HG03064 (cell line): ENCODE measurements around the gene KIF7.
"Not testable (repeated sequence)": the region's sequence is repeated elsewhere in the genome, so short reads cannot be mapped to it uniquely, and the experiment has no call there.

Experiments
- ATAC-seq: cut with Tn5 transposase; IDR thresholded peaks from one replicate; pipeline ENCODE4 v1.9.1; 2021; ENCODE audit warnings: low read depth; ENCODE audit not compliant: unreplicated experiment

The KIF7 gene, protein sequence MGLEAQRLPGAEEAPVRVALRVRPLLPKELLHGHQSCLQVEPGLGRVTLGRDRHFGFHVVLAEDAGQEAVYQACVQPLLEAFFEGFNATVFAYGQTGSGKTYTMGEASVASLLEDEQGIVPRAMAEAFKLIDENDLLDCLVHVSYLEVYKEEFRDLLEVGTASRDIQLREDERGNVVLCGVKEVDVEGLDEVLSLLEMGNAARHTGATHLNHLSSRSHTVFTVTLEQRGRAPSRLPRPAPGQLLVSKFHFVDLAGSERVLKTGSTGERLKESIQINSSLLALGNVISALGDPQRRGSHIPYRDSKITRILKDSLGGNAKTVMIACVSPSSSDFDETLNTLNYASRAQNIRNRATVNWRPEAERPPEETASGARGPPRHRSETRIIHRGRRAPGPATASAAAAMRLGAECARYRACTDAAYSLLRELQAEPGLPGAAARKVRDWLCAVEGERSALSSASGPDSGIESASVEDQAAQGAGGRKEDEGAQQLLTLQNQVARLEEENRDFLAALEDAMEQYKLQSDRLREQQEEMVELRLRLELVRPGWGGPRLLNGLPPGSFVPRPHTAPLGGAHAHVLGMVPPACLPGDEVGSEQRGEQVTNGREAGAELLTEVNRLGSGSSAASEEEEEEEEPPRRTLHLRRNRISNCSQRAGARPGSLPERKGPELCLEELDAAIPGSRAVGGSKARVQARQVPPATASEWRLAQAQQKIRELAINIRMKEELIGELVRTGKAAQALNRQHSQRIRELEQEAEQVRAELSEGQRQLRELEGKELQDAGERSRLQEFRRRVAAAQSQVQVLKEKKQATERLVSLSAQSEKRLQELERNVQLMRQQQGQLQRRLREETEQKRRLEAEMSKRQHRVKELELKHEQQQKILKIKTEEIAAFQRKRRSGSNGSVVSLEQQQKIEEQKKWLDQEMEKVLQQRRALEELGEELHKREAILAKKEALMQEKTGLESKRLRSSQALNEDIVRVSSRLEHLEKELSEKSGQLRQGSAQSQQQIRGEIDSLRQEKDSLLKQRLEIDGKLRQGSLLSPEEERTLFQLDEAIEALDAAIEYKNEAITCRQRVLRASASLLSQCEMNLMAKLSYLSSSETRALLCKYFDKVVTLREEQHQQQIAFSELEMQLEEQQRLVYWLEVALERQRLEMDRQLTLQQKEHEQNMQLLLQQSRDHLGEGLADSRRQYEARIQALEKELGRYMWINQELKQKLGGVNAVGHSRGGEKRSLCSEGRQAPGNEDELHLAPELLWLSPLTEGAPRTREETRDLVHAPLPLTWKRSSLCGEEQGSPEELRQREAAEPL (N-terminal part only)

DNA sequence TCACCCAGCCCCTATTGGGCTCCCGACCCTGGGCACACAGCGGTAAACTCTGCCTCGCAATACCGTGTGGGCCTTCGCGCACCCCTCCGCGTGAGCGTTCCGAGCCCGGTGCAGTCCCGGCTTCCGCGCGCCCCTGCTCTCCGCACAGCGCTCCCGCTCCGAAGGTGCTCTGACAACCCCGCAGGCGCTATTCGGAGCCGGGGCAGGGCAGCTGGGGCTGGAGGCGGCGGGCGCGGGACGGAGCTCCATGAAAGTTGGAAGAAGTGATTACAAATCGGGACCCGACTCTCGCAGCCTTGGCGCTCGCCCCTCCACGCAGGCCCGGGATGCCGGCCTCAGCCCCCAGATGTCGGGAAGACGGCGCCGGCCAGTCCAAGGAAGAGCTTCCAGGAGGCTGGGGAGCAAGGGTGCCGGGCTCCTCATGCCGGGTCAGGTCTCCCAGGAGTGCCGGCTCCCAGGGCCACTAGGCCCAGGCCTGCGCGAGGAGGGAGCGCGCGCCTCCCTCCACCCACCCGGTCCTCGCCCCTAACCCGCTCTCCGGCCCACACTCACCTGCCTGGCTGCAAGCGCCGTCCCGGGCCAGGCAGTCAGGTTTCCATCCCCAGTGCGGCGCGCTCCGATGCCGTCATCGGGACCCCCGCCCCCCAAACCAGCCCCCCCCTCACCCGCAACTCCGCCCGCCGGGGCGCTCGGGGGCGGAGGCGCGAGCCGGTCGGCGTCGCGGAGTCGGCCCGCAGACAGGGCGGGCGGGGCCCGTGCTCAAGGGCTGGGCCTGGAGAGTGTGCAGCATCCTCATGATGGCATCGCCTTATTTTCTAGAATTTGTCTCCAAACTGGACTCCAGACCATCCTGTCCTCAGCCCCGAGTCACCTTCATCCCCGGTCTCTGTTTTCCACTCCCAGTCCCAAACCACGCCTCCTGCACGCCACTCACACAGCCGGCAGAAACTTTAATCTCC lies at the start of gene KIF7:
TSS of gene KIF7 (minus strand) at position 621 of the 959 bp plus-strand sequence. CDS start 2,537 bp downstream, outside the sequence.
- no peak for ATAC-seq

DNA sequence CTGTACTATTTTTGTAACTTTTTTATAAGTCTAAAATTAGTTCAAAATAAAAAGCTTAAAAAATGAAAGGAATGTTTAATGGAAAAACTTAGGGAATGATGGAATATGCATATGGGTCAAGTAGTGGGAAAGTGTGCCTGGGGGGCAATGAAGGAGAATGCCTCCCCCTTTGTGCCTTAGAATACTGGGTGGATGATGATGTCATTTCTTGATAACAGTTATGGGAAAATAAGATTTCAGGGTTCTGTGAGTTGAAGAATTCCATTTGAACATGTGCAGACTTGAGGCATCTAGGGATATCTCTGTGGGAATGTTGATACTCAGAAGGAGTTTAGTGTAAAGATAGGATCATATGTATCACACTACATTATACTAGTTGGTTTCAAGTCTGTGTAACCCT lies 49.1 kb upstream of the KIF7 start:
- no peak for ATAC-seq

DNA sequence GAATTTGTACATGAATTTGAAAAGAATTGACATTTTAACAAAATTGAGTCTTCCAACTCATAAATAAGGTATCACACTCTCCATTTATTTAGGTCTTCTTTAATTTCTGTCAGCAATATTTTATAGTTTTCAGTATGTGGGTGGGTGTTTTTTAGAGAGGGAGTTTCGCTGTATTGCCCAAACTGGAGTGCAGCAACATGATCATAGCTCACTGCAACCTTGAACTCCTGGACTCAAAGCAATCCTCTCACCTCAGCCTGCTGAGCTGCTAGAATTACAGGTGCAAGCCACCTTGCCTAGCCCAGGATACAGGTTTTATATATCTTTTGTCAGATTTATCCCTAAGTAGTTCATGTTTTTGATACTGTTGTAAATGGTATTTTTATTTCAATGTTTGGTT lies 39.9 kb upstream of the KIF7 start:
- no peak for ATAC-seq

DNA sequence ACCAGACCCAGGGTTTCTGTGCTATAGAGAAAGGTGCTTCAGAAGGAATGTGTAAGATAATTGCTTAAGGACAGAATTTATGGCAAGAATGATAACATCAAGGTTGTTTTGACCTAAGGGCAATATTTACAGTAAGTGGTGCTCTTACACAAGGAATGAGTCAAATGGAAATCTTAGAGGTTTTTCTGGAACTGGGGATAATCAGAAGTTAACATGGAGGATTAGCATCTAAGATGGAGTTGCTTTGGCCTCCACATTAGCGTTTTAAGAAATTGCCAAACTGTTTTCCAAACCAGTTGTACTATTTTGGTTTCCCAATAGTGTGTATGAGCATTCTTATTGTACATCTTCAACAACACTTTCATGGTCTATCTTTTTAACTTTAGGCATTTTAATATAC lies 38.4 kb upstream of the KIF7 start:
- ATAC-seq: no peak

DNA sequence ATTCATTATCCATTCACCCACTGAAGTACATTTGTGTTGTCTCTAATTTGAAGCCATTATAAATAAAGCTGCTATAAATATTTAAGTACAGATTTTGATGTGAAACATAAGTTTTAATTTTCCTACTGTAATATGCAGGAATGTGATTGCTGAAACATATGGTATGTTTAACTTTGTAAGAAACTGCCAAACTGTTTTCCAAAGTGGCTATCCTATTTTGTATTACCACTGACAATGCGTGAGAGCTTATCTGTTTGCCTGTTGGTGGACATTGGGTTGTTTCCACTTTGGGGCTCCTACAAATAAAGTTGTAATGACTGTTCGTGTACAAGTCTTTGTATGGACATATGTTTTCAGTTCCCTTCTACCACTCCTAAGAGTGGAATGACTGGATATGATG lies 37.8 kb upstream of the KIF7 start:
- no peak for ATAC-seq

DNA sequence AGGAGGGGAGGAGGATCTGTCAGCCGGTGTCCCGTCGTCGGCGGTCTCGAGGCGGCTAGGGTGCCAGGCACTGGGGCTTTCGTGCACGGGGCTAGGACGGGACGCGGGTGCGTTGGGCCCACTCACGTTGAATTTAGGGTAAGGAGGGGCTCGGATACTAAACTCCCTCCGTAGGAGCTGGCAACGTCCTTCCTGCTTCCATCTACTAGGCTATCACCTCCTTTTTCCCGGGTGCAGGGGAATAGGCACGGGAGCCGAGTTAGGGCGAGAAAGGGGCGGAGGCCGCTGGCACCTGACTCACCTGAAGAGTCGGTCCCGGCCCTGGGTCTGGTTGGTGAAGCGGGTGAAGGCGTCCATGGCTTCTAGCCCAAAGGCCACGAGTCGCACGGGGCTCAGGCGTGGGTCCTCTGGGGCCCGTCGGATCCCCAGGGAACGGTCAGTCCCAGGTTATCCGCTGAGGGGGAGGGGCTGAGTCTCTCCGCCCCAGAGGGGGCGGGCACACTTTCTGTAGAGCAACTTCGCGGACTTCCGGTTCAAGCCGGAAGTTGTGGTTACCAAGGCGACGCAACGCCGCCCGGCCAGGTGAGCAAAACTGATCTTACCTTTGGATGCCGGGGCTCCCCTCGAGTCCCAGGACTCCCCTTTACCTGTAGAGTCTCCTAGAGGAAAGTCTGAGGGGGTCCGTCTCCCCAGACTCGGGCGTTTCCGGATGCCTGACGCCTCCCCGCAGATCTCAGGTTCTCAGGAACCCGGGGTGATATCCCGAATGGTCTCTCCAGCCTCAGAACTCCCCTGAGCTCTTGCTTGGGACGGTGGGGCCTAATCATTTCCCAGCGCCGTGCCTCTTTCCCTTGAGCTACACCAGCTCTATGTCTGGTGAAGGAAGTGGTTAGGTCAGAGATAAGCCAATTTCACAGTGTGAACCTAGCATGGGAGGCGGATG lies 35.3 kb upstream of the KIF7 start, which contains the start of the genes PEX11A and WDR93:
TSS of gene PEX11A (minus strand) at position 479 of the 943 bp plus-strand sequence. CDS start at position 357, 122 bp downstream.
TSS of gene WDR93 (plus strand) at position 536 of the 943 bp plus-strand sequence. CDS start 10,936 bp downstream, outside the sequence.
- peak; percentile 82 for ATAC-seq

DNA sequence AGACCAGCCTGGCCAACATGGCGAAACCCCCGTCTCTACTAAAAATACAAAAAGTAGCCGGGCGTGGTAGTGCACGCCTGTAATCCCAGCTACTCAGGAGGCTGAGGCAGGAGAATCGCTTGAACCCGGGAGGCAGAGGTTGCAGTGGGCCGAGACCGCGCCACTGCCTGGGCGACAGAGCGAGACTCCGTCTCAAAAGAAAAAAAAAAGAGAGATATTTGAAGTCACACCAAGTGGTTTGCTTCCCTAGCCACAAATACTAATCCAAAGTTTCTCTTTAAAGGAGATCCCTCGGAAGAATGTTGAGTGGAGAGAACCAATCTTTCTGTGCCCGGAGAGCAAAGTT lies 34.6 kb upstream of the KIF7 start:
- ATAC-seq: not testable (repeated sequence)

DNA sequence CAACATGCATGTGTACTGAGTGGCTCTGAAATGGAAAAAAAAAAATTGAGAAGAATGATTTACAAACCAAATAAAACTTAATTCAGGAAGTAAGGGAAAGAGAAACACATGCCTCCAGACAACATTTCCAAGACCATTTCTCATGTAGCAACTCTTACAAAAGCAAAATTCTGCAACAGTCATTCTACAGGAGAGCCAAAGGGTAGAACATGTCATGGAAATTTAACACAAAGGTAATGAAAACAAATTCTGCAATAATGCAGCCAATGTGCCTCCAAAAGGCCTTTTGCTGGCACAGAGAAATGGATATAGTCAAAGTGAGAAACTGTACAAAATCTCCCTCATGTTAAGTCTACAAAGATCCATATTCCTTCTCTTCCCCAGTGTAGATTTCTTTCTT lies 31.3 kb upstream of the KIF7 start:
- no peak for ATAC-seq

DNA sequence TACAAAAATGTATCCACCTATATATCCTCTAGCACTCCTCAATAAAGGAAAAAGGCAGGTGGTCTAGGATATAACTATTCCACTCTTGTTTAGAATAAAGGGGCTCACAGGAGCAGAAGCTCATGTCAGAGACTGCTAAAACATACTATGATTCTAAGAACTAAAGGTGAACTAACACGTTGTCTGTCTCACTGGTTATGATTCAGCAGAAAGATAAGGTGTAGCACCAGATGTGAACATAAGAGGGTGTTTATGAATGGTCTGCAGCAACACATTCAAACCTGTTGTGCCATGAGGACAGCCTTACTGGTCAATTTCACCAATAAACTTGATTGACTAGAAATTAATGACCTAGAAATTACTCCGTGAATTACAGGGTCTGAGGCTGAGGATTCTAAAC lies 30.7 kb upstream of the KIF7 start:
- ATAC-seq: no peak

DNA sequence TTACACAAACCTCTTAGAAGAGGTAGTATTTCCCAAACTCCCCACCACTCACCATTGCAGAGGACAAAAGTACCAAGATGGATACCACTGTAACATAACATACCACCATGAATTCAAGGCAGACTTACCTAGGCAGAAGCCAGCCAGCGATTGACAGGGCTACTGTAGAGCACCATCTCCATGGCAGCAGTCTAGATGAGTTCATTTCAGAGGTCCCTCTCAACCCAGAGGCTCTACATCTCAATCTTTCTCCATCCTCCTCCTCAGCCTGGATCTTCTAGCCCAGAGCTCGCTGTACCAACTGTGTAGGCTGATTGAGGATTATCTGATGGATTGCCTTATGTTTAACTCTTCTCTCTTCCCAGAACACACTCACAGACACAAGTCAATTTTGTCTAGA lies 25.9 kb upstream of the KIF7 start:
- ATAC-seq: no peak

DNA sequence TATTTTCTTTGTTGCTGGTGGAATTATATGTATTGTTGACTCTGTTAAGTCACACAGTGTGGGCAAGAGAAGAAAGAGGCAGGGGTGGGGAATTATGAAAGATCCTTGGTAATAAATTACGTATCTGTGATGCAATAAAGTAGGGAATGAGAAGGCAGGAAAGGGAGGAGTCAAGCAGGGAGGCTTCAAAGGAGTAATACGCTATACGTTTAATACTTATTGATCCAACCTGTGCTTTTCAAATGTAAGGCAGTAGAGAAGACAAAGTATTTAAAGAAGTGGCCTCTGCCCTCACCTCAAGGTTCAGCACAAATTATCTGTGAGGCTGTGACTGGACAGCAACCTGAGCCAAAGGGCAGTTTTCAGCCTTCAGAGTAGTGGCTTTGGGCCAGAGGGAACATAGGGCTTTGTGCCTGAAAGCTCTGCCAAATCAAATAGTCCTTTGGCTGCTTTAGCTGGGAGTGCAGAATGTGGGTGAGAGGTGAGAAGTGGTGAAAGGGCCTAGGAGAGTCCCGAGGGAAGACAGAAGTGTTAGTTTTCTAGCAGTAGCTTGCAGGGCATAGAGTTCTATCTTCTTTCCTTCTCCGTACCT lies 25.1 kb upstream of the KIF7 start:
- no peak for ATAC-seq

DNA sequence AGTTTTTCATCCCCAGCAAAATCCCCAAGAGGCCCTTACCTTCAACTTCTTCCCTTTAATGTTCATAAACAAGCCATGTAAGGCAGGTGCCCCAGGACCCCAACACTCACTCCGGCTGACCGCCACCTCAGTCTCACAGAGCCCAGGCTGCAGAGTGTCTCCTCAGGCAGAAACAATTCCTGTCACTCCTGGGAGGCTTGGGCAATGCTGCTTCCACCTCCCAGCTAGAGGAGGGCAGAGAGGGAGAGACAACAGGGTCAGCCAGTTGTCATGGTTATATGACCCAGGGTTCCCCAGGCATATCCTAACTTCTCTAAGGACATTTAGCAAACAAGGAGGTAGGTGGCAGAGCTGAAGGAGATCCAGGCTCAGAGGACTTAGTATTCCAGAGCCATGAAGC lies 23.9 kb upstream of the KIF7 start, which contains the start of gene PLIN1:
TSS of gene PLIN1 (minus strand) at position 156 of the 400 bp plus-strand sequence. CDS start 1,878 bp downstream, outside the sequence.
- no peak for ATAC-seq

DNA sequence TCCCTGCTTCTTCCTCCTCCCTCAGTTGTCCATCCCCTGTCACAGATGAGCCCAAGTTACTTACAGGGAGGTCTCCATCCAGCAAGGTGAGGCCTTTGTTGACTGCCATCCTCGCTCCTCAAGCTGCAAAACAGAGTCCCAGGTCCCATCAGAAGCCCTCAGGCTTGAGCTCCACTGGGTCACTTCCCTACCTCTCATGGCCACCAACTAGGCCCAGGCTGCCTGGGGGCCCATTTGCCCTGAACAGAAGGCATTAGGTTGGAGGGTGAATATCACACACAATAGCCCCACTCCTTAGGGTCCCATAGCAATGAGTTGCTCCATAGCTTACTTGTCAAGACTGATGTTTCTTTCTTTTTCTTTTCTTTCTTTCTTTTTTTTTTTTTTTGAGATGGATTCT lies 22.1 kb upstream of the KIF7 start:
- ATAC-seq: no peak

DNA sequence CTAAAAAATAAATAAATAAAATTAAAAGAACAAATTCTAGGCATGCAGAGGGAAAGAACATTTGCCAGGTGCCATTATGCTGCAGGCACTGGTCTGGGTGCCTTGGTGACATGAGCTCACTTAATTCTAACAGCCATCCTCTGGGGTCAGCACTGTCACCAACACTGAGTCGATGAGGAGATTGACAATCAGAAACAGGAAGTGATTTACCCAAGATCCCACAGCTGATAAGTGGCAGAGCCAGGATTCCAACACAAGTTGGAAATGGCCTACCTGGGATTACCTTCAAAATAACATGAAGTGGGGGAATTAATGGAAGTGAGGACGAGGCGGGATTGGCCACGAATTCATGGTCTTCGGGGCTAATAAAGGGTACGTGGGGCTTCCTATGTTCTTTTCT lies 20.3 kb upstream of the KIF7 start:
- no peak for ATAC-seq

DNA sequence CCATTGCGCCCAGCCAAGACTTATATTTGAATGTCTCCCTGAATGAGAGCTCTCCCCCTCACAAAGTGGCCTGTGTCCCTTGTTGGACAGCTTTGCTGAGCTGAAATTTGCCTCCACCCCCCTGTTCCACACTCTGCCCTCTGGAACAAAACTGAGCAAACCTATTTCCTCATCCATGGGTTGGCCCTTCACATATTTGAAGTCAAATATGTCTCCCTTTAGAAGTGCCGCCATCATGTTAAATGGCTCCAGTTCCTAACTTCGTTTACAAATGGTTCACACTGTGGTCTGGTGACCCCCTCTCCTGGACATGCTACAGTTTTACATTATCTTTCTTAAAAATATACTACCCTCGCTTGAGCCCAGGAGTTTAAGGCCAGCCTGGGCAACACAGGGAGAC lies 19.3 kb upstream of the KIF7 start:
- ATAC-seq: no peak

DNA sequence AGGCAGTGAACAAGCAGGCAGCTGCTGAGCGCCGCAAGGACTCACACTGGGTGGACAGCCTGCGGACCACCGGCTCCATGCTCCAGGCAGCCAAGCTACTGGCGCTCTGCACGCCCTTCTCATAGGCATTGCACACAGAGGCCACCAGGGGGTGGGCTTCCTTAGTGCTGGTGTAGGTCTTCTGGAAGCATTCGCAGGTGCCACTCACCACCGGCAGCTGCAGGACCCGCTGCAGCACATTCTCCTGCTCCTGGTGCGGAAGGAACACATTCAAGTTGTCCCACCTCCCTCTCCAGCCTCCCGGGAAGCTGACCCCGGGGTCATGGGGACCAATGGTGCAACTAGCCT lies 17.9 kb upstream of the KIF7 start:
- ATAC-seq: no peak

DNA sequence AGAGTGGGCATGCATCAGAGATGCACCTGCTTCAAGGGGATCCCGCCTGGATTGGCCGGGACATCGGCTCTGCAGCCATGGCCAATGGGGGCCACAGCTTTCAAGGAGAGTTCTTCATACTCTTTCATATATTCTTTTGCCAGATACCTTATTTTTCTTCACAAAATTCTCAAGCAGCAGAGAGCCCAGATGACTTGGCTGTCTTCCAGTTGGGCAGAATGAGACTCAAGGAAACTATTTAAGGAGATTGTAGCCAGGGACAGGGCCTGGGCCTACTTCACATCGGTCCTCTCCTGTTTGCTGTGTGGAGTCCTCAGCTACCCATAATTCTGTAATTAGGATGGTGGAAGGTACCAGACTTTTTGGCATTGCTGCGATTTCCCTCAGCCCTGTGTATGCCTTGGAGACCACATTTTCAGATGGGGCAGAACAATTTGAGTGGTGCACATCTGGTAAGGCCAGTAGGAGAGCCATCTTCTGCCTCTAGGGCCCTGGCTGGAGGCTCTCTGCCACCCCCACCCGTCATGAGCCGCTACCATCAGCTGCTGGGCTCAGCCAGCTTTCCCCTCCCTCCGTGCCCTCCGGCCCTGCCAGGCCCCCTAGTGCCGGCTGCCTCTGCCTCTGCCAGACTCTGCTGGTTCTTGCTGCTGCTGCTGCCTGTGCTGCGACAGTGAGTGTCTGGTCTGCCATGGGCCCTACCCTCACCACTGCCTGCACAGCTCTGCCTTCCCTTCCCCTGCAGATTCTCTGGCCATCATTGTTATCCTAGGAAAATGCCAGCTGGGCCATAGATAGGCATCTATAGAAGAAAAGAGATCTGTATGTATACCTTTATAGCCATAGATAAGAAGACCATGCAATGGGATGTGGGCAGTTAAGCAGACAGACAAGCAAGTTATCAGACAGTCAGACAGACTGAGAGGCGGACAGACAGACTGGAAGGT lies 17.2 kb upstream of the KIF7 start:
- no peak for ATAC-seq
